Stimulated activated CD4-positive, alpha-beta T cell treated with anti-CD3 and anti-CD28 coated beads, Interleukin-12 subunit alpha, Interleukin-12 subunit beta, amount 100 ng/mL, for 24 hours (primary cell): ENCODE data around the gene BLNK.

ENCODE experiments used
- DNase-seq, 2 experiments: peaks; one replicate each; pipeline ENCODE4 v3.0.0-alpha.2; 2020; ENCODE audit warnings: low read depth in 2 of 2

BLNK gene

DNA sequence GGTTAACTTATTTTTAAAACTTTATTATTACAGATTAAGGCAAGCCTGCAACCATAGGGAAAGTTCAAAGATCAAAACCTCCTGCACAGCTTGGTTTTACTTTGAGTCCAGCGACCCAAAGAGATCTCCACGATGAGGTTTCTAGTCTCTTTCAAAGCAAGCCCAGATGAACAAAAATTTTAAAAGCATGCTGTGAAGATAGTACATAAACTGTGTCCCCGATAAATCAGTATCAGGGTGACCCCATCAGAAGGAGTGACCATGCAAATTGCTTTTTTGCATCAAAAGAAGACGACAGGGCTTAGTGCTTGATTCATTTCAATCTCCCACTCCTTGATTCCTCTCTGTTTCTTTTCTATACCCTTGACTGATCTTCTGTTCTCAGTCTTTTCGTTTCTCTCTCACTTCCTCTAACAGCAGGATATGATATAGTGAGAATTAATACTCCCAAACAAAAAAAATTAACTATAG is 16.8 kb upstream of the BLNK start:
- DNase-seq, result no peak

DNA sequence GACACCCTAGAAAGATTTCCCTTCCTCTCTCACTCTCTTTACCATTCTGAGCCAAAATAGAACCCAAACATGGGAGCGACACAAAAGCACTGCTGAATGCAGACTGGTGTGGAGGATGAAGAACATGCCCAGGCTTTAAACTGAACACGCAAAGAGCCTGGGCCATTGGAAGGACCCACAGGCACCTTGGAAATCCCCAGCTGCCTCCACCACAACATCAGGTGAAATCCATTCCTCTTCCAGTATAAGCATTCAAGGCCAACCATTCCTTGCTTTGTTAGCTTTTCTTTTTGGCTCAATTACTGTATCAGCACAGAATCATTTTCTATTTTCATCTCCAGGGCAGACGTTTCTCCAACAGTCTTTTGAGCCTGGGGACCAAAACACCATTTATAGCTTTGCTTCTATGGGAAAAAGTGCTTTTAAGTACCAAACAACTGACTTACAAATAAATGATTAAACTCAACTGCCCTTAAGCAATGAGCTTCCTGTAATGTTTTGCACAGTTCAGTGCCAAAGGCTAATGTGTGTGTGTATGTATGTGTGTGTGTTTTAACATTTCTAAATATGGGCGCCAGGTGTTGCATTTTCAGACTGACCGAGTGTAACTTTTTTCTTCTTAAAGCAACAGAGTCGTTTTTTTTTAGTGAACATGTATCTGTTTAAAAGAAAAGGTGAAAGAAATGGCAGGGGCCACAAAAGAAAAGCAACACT is 16.2 kb upstream of the BLNK start:
- DNase-seq, result no peak

DNA sequence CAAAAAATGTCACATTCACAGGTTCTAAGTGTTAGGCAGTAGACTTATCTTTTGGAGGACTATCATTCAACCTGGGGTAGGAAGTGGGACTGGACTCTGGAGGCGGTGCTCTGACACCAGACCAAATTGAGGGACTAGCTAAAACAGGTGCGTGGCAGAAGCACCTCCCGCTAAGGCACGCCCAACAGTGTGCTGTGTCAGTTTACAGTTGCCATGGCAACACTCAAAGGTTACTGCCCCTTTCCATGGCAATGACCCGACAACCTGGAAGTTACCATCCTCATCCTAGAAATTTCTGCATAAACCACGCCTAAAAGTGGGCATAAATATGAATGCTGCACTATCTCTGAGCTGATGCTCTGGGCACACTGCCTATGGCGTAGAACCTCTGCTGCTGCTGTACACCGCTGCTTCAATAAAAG is 14.0 kb upstream of the BLNK start:
- no peak for DNase-seq

DNA sequence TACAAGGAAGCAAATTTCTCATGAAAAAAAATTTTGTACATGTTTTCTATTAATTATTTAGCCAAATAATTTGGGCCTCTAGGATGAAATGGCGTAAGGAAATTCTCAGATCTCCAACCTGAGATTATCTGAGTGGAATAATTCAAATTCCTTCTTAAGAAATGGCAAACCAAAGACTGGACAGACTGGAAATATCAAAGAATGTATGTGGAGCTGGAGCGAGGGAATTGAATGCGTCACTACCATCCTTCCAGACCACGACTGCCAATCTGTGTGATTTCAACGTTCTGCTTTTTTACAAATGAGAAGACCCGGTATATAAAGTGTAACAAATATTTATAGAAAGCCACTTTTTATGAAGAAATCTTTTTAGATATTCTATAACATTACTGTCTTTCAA is 12.4 kb upstream of the BLNK start:
- DNase-seq, result no peak

DNA sequence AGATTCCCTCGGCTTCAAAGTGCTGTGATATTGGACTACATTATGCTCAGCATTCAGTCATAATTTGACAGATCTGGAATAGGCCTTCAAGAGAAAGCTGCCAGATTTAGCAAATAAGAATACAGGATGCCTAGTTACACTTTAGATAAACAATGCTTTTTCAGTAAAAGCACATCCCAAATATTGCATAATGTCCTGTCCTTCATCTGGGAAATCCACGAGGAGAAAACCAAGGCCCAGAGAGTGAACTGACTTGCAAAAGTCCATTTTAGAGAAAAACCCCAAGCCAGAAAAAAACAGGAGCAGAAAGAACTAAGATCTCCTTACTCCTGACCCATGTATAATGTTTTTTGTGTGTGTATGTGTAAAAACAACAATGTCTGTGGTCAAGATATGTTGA is 12.0 kb upstream of the BLNK start:
- no peak for DNase-seq

DNA sequence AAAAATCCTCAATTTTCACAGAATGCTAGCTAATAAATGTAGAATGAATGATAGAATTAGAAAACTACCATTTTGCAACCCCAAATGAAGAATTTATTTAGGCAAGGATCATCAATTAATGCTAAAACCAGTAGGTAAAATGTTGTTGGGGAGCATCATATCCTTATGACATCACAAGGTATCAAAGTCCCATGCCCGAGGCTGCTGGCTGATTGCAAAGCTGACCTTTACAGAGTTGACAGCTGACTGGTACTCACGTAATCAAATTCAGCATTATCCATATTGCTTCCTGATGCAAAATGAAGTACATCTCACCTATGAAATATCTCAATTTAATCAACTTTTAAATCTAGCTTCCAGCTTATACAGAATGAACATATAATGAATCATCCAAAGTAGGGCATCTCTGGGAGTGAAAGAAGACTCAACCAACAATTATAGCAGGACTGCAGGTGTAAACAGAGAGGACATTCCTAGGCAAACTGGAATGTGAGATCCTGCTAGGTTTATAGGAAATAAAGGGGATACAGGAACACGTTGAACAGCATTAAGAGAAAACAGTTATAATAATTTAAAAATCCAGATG is 10.2 kb upstream of the BLNK start:
- DNase-seq, result no peak

DNA sequence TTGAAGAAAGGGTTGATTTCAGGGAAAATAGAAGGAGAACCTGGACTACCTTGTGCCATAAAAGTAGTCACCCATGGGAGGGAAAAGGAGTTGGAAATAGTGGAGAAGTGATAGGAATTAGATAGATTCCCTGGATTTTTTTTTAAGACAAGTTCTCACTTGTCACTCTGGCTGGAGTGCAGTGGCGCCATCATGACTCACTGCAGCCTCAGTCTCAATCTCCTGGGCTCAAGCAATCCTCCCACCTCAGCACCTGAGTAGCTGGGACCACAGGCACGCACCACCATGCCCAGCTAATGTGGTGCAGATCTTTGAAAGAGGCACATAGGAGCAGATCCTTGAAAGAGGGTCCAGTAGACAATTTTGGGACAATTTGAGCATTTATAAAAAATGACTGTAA is 9.5 kb upstream of the BLNK start:
- no peak for DNase-seq

DNA sequence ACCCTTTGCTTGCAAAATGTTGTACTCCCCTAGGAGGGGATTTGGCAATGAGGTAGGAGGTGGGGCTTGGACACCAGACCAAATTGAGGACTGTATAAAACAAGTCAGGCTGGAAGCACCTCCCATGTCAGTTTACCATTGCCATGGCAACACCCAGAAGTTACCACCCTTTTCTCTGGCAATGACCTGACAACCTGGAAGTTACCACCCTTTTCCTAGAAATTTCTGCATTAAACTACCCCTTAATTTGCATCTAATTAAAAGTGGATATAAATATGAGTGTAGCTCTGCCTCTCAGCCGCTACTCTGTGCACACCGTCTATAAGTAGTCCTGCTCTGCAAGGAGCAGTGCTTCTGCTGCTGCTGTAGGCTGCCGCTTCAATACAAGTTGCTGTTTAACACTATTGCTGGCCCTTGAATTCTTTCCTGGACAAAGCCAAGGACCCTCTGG is 7.8 kb upstream of the BLNK start:
- DNase-seq, result no peak

DNA sequence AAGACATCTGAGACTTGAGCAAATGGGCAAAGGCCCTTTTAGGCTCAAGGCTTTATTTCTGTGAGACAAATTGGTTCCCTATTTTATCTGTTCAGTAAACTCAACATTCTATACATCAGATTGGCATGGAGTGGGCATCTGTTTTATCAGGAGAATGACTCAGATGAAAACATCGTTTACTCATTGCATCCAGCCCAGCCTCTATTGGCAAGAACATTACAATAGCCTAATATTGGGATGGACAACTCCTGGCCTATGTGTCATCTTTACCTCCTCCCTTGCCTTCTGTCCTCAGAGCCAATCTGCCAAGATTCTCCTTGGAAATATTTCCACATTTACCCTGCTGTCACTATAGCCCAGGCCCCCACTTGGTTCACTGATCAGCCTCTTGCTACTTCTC is 5.5 kb upstream of the BLNK start:
- DNase-seq, result no peak

DNA sequence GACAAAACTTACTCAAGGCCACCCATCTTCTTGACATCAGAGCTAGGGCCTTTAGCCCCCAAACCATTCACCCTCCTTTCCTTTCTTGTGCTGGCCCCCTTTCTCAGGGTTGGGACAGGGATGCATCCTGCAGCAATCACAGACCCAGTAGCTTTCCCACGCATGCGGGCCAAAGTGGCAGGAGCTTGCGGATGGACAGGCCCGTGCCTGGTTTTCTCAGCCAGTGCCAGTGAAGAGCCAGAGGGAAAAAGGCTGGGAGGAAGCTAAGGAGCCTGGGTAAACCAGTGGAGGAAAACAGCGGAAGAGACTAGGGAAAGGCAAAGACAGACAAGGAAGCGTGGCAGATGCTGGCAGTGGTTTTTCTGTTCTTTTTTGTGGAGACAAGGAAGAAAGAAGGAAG is 5.1 kb upstream of the BLNK start:
- no peak for DNase-seq

DNA sequence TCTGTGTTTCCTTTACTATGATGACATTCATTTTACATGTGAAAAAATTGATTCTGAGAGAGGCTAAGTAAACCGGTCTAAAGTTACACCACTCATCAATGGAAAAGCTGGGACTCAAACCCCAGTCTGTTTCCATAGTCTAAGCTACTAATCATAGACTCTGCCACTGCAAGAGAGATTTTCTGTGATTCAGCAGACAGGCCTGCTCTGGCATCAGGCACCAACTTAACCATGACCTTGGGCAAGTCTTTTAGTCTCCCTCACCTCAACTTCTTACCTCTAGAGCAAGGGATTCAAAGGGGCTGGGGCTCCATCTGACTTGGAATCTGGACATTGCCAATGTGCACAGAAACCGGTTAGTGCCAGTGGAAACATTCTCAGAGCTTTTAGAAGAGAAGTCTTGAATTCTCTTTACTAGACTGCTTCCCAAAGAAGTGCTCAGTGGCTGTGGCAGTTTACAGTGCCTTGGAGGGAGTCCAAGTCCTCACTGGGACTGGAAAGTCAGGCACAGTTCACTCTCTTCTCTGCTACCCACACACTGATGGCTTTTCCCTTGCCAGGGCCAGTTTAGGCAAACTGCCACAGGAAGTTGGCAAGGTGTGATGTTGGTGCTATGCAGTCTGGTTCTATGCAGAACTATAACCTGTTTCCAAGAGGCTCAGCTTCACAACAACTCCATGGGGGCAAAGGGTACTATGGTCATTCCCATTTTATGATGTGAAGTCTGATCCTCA is 4.5 kb upstream of the BLNK start:
- no peak for DNase-seq

DNA sequence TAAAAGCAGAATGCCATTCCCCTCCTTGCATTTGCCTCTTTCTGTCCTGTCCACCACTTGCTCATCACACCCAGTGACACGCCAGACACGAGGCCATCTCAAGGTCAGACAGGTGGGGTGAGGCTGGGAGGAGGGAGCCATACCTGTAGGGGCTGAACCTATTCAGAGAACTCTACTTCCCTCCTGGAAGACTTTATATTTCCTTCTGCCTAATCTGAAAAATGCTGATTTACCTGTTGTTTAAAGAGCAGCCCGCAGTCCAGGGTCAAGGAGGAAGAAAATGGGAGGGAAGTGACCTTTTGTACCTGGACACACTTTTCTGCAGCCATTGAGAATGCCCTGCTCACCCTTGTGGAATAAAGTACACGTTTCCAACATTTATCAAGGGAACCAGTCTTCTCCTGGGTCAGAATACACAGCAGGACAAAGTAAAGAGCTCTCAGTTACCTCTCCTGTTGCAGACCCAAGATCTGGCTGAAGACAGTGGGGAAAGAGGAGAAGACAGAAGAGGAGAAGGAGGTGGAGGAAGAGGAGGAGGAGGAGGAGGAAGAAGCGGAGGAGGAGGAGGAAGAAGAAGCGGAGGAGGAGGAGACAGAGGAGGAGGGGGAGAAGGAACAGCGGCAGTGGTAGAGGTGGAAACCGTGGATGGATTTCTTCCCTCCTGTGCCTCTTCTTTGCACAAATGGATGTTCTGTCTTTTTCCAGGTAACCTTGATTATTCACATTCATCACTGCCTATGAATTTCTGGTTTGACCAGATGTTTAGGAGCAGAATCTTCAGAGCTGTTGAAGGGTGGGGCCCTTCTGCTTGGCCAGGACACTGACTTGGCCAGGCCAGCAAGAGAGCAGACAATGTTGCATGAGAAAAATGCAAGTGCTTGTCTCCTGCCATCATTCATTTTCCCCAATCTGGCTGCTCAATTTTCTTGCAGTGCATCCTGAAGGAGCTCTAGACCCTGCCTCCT is 1.2 kb upstream of the BLNK start:
- no peak for DNase-seq

DNA sequence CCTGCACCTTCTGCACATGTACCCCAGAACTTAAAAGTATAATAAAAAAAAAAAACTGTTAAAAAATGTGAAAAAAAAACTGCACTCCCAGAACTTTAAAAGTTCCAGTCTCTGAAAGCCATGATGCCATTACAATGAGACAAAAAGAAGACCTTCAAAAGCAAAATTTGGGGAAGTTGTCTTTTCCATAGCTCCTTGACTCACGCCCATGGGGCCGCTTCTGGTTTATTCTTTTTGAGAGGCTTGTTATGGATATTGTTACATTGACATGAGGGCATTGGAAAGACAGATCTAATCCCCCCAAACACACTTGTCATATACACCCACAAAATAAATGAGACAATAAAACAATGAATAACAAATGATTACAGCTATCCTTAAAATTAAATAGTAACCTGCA is 798 bp downstream of the BLNK start:
- no peak for DNase-seq

DNA sequence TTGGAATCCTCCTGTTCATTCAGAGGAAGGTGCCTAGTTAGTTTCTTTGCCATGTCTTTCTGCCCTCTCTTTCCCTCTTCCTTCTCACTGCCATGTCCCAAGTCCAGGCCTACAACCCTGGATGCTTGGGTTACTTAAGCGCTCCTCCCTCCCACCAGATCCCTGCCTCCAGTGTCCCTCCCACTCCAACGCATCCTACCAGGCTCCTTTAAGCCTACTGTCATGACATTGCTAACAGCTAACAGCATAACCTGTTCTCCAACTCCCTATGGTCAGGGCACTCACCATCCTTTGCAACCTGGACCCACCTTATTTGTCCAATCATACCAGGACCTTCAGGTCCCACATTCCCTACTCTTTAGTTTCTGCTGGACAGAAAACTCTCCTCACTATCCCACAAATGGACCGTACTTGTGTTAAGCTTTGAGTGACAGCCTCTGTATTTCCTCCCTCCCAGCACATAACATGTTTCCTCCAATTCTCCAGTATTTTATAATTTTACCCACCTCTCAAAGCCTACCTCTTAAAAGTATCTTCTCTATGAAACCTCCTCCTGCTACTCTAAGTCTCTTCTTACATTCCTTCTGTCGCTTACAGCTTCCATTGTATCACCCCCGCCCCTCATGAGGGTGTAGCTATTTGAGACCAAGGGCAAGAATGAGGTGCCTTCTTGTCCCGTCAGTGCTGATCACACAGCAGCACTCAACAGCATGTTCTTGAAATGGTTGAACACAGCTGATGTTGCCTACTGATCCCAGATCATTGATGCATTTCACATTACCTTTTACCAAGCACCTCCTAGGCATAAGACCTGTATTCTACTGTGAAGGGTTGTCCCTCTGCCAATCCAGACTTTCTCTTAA is 1.7 kb downstream of the BLNK start:
- DNase-seq, result no peak

DNA sequence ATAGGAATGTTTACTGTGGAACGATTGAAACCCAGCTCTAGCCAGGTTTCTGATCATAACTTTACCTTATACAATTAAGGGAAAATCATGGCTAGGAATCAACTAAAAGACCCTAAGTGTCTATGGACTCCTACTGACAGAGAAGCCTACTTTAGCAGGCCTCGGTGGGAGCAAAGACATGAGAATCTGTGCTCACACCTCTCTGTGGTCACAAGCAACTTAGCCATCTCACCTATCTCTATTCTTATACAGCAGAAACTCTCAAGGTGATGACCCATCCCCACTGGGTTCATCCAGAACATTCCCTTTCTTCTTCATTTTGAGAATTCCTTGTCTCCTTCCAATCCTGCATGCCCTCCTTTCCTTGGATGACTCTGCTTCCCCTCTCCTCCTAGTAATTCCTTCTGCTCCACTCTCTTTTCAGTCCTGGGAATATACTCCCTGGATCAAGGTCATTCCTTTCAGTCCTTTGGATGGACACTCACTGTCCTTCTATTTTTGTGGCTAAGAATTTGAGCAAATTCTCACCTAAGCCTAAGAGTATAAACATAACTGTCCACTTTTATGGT is 2.9 kb downstream of the BLNK start:
- DNase-seq, result no peak

DNA sequence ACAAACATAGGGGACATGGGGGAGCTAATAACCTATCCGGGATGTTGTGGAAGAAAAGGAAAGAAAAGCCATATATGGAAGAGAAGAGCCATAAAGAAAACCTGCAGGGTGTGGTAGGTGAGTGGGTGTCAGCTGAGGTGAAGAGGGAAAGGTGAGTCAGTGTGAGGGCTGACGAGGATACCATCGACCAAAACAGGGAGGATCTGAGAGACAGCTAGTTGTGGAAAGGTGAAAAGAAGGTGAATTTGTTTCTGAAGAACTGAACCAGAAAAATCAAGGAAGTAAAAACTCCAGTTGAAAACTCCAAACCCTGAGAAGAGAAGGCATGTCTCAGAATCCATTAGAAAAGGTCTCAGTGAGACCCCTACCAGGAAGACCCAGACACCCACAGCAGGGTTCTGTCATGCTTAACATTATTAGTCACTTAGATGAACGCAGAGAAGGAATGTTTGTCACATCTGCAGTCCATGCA is 4.1 kb downstream of the BLNK start:
- no peak for DNase-seq

DNA sequence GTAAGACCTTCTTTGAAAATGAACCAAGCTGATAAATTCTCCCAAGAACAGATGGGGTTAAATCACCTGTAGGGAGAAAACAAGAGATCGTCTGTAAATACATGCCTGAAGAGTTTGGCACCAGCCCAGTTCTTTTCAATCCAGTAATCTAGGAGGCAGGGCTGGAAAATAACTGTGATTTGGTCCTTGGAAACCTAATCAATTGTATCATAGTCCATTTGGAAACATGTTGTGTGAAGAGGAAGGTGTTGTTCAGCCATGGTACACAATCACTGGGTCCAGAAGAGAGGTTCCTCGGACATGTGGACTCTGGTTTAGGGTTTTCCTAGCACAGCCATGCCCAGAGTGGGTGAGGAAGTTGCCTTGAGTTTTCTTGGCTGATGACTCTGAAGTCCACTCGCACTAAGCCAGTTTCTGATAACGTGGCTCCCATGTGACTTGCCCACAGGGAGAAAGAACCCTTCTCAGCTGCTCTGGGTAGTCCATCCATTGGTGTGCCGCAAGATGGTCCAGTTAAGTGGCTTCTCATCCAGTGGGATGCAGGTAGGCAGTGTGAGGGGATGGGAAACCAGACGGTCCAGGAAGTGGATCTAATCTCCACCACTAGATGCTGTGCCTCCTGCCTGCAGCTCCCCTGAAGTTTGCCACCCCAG is 5.1 kb downstream of the BLNK start:
- no peak for DNase-seq

DNA sequence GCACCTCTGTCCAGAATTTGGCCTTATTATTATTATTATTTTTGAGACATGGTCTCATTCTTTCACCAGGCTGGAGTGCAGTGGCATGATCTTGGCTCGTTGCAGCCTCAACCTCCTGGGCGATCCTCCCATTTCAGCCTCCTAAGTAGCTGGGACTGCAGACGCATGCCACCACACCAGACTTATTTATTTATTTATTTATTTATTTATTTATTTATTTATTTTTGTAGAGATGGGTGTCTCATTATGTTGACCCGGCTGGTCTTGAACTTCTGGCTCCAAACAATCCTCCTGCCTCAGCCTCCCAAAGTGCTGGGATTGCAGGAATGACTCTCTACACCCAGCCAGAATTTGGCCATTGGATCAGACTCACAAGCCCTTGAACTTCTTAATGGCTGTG is 6.4 kb downstream of the BLNK start:
- no peak for DNase-seq

DNA sequence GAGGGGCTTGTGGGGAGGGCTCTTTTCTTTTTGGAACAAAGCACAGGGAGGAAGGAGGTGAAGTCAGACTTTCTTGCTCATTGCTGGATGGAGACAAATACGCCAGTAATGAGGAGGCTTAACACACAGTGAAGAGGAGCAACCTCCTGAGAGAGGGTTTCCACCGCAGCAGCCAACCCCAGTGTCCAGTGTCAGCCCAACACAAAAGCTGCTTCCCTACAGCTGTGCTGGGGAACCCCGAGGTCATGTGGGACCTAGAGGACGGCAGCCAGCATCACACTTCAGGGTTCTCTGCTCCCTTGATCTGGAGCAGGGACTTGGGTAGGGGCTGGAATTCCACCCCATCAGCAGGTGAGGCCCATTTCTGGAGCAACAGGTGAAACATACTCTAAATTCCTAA is 7.7 kb downstream of the BLNK start:
- no peak for DNase-seq

DNA sequence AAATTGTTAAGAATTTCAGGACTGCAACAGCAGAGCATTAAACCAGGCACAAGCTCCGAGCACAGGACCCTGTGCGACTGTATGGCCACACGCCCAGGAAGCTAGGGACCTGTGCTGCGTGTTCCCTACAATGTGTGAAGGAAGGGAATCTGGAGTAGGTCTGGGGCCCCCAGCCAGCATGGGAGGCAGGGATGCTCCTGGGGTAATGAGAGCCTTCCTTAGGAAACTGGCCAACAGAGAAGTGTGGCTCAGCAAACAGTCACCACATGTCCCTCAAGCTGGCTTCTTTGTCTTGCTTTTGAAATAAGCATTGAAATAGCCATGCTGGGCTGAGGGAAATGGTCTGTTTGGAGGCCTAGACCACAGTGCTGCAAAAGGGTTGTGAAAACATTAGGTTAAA is 8.2 kb downstream of the BLNK start:
- no peak for DNase-seq
